Activated CD4-positive, alpha-beta T cell treated with anti-CD3 and anti-CD28 coated beads for 36 hours (primary cell): ENCODE measurements around the gene SERPINA10. TPM values are rescaled to one million over a fixed set of nuclear protein-coding genes. Genes with fewer than 3 reads are reported as not detected.

Experiments
- ATAC-seq: fragments of 200-7000 bp; cut with Tn5 transposase; one replicate; pipeline ENCODE4 v1.10.0; 2021; ENCODE audit warnings: mild to moderate bottlenecking, moderate library complexity
- CTCF ChIA-PET: fragments of 350-600 bp; sonication (Branson Sonifier 250); formaldehyde crosslinking; loops from one replicate; lab custom pipeline; 2021; ENCODE audit warnings: antibody characterized with exemption; lab: Charles Lee
- POLR2A ChIA-PET: fragments of 350-600 bp; sonication (Branson Sonifier 250); formaldehyde crosslinking; loops from one replicate; lab custom pipeline; 2021; ENCODE audit warnings: antibody characterized with exemption, inconsistent platforms; lab: Charles Lee
- DNase-seq: peaks from one replicate; pipeline ENCODE4 v3.0.0-alpha.2; 2020
- H3K27ac Mint-ChIP-seq: one replicate; pipeline ENCODE4 v1.8.0; 2021; ENCODE audit warnings: mixed read lengths
- H3K27me3 Mint-ChIP-seq: one replicate; pipeline ENCODE4 v1.8.0; 2021; ENCODE audit warnings: mixed read lengths
- H3K36me3 Mint-ChIP-seq: one replicate; pipeline ENCODE4 v1.8.0; 2021; ENCODE audit warnings: low read depth, mixed read lengths
- H3K4me1 Mint-ChIP-seq: one replicate; pipeline ENCODE4 v1.8.0; 2021; ENCODE audit warnings: mixed read lengths
- H3K4me3 Mint-ChIP-seq: one replicate; pipeline ENCODE4 v1.8.0; 2021; ENCODE audit warnings: mild to moderate bottlenecking, moderate library complexity, mixed read lengths
- H3K9me3 Mint-ChIP-seq: one replicate; pipeline ENCODE4 v1.8.0; 2021; ENCODE audit warnings: low read depth, mixed read lengths
- intact Hi-C, 2 experiments: fragments of 100-400 bp; cut with DNase I in 1 of 2; cut with micrococcal nuclease in 1 of 2; formaldehyde crosslinking; loops; one replicate each; pipeline versions ENCODE4 v1.14.2 to v1.15.1; 2022 to 2024; cut with DNase I, micrococcal nuclease
- total RNA-seq, 2 experiments: library from RNA; stranded (reverse); gene quantifications; one replicate each; pipeline ENCODE4 v1.2.3, GENCODE V29; 2021

The SERPINA10 gene
- total RNA-seq, 2 experiments from 2014 or later: not detected

DNA sequence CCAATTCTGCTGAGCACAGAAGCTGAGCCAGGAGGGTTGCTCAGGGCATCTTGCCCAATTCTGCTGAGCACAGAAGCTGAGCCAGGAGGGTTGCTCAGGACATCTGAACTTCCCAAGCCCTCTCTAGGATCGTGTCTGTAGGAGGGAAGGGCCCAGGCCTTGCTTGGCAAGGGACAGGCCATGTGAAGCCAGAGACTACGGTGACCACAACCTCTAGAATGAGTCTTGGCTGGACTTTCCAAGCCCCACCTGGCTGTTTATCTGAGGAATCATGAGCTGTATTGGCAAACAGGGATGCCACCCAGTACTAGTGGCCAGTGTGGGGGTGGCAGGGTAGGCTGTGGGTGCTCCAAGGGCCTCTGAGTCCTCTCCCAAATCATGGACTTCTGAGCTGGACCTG is 37.8 kb upstream of the SERPINA10 start:
- ATAC-seq (no peak), DNase-seq (no peak)
- no peak overlapping the region for H3K4me3 Mint-ChIP-seq
- no peaks in the 10 kb centered on the region for H3K4me1 Mint-ChIP-seq
- no peaks in the 10 kb centered on the region for H3K9me3 Mint-ChIP-seq
- ChIA-PET POLR2A (no interaction called here), CTCF (interaction anchor here (1.2 to 2.0 kb wide), 2 partner anchors 9 to 218 kb away, joined by 3 to 6 read pairs; no protein-coding TSS in a partner anchor)
- H3K27ac Mint-ChIP-seq: no peak overlapping the region
- intact Hi-C loops: no loop called here
- no peaks in the 10 kb centered on the region for H3K36me3 Mint-ChIP-seq
- peaks cover 6% of the 10 kb centered on the region for H3K27me3 Mint-ChIP-seq

DNA sequence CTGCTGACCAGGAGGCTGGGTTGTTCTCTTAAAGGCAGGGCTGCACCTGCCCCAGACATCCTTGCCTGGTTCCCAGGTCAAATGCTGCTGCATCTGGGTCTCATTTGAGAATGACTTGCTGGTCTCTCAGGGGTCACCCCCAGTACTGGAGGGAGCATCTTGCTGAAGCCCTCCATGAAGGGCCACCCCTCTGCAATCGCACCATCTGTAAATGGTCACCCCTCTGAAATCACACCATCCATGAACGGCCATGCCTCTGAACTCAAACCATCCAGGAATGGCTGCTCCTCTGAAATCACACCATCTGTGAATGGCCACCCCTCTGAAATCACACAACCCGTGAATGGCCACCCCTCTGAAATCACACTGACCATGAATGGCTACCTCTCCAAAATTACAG is 37.4 kb upstream of the SERPINA10 start:
- CTCF ChIA-PET: interaction anchor here (0.9 to 2.0 kb wide), 4 partner anchors 9 to 218 kb away, joined by 3 to 6 read pairs (median 4); no protein-coding TSS in a partner anchor
- POLR2A ChIA-PET: no interaction called here

DNA sequence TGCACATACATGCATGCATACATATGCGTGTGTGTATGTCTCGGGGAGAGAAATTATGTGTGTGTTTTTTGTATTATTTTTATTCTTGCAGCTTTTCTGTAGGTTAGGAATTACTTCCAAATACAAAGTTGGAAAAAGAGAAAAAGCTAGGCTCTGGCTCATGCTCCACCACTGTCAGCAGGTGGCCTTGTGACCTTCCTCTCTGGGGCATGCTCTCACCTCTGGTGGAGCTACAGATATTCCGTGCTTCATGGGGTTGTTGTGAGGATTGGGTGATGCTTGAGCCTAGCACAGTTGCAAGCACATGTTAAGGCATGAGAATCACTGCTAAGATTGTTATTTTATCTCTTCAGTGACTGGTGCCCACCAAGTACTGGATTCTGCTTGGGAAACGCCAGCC is 36.8 kb upstream of the SERPINA10 start:
- intact Hi-C loops: no loop called here
- no peaks in the 10 kb centered on the region for H3K4me1 Mint-ChIP-seq
- no peaks in the 10 kb centered on the region for H3K9me3 Mint-ChIP-seq
- no peak for ATAC-seq
- H3K36me3 Mint-ChIP-seq: no peaks in the 10 kb centered on the region
- peaks cover 6% of the 10 kb centered on the region for H3K27me3 Mint-ChIP-seq
- no peak overlapping the region for H3K27ac Mint-ChIP-seq
- ChIA-PET CTCF (interaction anchor here (0.6 to 2.0 kb wide), 4 partner anchors 8 to 156 kb away, joined by 3 to 6 read pairs (median 4); no protein-coding TSS in a partner anchor), POLR2A (no interaction called here)
- DNase-seq: no peak
- H3K4me3 Mint-ChIP-seq: no peak overlapping the region

More for the DNA sequence above, 37.4 kb upstream of the SERPINA10 start:
- DNase-seq: no peak
- intact Hi-C loops: no loop called here
- no peaks in the 10 kb centered on the region for H3K9me3 Mint-ChIP-seq
- no peaks in the 10 kb centered on the region for H3K36me3 Mint-ChIP-seq
- no peak overlapping the region for H3K4me3 Mint-ChIP-seq
- H3K27ac Mint-ChIP-seq: no peak overlapping the region
- peaks cover 6% of the 10 kb centered on the region for H3K27me3 Mint-ChIP-seq
- ATAC-seq: no peak
- no peaks in the 10 kb centered on the region for H3K4me1 Mint-ChIP-seq

DNA sequence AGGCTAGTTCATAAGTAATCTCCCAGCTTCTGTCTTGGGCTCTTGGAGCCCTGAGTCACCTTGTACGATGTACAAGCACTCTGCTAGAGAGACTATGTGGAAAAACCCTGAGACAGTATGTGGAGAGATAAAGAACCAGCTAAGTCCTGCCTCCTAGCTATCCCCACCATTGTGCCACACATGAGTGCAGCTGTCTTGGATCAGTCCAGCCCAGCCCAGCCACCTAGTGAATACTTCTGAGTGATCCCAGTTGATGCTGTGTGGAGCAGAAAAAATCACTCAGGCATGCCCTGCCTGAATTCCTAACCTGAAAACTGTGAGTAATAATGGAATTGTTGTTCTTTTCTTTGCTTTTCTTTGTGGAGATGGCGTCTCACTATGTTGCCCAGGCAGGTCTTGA is 35.1 kb upstream of the SERPINA10 start:
- POLR2A ChIA-PET: no interaction called here
- intact Hi-C loops: no loop called here

DNA sequence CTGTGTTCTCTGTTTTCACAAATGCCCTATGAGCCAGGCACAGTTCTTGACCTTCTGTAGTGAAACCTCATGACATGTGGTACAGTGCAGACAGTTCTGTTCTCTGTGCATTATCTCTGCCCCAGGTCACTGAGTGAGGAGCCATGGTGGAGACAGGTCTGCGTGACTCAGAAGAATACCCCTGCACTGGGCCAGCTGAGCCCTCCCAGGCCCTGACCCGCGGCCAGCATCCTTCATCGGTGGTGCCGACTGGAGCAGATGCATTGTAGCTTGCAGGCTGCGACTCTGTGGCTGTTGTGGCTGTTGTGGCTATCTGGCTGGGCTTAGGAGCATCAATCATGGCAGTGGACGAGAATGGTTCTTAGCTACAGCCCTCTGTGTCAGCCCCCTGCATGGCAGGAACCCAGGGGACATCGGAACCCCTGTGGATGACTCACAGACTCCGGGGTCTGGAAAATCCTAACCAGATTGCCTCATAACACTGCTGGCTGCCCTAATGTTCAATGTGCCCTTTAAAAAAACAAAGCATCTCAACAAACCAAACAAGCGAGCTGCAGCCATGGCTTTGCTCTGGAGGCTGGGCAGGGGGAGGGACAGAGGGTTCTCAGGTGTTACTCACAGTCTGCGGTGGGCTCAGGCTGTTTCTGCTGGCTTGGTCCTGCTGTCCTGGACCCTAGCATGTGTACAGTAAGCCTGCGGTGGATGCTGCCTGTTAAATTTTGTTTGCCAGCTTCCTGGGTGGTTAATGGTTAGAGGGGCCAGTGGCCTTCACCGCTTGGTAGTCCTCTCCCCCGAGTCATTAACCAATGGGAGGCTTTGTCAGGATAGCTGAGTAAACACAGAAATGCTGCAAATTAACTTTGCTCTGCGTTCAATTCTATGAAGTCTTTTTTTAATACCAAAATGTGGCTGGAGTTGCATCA is 29.8 kb upstream of the SERPINA10 start, which contains the start of gene SERPINA6:
Gene SERPINA6 (minus strand): TSS at position 689 of the 923 bp plus-strand sequence. CDS start 8,688 bp downstream, outside the sequence.
- ATAC-seq (no peak), DNase-seq (no peak)
- Mint-ChIP-seq H3K27me3 (no peaks in the 10 kb centered on the region), H3K4me3 (no peak within 1 kb of the TSS), H3K9me3 (no peaks in the 10 kb centered on the region), H3K27ac (no peak within 1 kb of the TSS), H3K4me1 (no peaks in the 10 kb centered on the region), H3K36me3 (no peaks in the 10 kb centered on the region)
- ChIA-PET POLR2A (no interaction called here), CTCF (interaction anchor here (0.6 to 1.9 kb wide), 4 partner anchors 8 to 191 kb away, joined by 3 to 6 read pairs (median 3); no protein-coding TSS in a partner anchor)
- intact Hi-C loops: no loop called here

More for the DNA sequence above, 35.1 kb upstream of the SERPINA10 start:
- no peak overlapping the region for H3K4me3 Mint-ChIP-seq
- no peaks in the 10 kb centered on the region for H3K9me3 Mint-ChIP-seq
- peaks cover 3% of the 10 kb centered on the region for H3K27me3 Mint-ChIP-seq
- no peak for DNase-seq
- ATAC-seq: no peak
- CTCF ChIA-PET: interaction anchor here (0.5 kb wide), 1 partner anchor 56 kb away, joined by 3 read pairs; no protein-coding TSS in a partner anchor
- H3K27ac Mint-ChIP-seq: no peak overlapping the region
- no peaks in the 10 kb centered on the region for H3K36me3 Mint-ChIP-seq
- no peaks in the 10 kb centered on the region for H3K4me1 Mint-ChIP-seq

DNA sequence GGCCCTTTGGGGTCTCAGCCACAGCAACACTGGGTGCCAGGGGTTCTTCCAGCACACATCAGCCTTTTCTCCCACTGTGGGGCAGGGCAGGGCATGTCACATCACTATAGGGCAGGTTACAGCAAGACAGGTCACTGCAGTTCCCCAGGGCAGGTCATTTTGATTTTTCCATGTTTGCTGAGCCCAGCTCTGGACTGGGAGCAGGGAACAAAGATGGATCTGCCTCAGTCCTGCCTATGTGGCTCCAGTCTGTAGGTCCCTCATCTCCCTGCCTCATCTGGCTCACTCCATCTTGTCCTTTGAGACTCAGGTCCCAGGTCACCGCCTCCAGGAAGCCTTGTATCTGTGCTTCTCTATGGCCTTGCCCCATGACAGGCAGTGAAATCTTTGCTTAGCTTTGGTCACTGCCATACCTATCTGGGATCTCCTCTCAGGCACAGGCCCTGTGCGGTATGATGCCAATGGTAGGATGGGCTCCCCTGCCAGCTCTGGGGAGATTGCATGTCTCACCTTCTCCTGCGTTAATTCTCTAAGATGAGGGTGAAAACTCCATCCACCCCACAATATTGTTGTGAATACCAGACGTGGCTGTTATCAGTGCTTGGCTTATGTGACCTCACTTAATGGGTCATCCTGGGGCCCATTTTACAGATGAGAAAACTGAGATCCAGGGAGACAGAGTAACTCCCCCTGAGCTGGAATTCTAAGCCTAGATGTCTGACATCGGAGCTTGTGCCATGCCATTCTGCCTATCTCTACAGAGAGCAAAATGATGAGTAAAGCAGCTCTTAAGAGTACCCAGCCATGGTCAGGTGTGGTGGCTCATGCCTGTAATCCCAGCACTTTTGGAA is 28.6 kb upstream of the SERPINA10 start:
- H3K9me3 Mint-ChIP-seq: no peaks in the 10 kb centered on the region
- no peak for DNase-seq
- ATAC-seq: no peak
- H3K27ac Mint-ChIP-seq: no peak overlapping the region
- no peaks in the 10 kb centered on the region for H3K27me3 Mint-ChIP-seq
- CTCF ChIA-PET: interaction anchor here (0.6 to 1.9 kb wide), 2 partner anchors 9 to 71 kb away, joined by 3 to 6 read pairs; no protein-coding TSS in a partner anchor
- H3K4me3 Mint-ChIP-seq: no peak overlapping the region
- POLR2A ChIA-PET: interaction anchor here (1.0 kb wide), 1 partner anchor 10 kb away, joined by 3 read pairs; no protein-coding TSS in a partner anchor
- H3K4me1 Mint-ChIP-seq: no peaks in the 10 kb centered on the region
- intact Hi-C loops: no loop called here
- no peaks in the 10 kb centered on the region for H3K36me3 Mint-ChIP-seq

DNA sequence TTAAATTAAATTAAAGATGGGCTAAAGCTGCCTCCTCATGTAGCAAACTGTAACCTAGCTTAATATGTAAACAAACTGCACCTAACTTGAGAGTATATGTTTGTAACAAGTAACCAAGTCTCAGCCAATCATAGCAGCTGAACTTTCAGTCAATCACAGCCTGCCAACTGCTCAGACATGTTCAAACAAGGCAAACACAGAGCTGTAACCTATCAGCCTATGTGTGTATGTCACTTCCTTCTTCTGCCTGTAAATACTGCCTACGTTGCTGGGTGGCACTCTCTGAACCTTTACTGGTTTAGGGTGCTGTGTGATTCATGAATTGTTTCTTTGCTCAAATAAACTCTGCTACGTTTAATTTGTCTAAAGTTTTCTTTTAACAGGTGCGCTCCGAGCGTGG is 27.2 kb upstream of the SERPINA10 start:
- Mint-ChIP-seq H3K27ac (no peak overlapping the region), H3K9me3 (no peaks in the 10 kb centered on the region), H3K4me3 (no peak overlapping the region), H3K27me3 (no peaks in the 10 kb centered on the region), H3K36me3 (no peaks in the 10 kb centered on the region), H3K4me1 (no peaks in the 10 kb centered on the region)
- no peak for DNase-seq
- ChIA-PET POLR2A (interaction anchor here (1.0 kb wide), 1 partner anchor 8 kb away, joined by 3 read pairs; no protein-coding TSS in a partner anchor), CTCF (no interaction called here)
- intact Hi-C loops: no loop called here
- peak; percentile 84 for ATAC-seq

DNA sequence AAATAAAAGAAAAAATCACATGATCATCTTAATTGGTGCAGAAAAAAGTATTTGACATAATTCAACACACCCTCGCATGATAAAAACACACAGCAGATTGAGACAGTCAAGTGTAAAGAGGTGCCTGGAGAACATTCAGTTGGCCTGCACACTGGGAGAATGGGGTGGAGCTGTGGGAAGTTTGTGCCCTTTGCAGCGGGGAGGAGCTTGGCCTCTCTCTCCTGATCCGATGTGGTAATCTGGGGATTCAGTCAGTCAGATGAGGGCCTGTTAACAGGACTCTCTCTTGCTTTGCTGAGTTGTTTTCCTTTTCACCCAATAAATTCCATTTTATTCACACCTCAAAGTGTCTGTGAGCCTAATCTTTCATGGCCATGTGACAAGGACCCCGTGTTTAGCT is 24.2 kb upstream of the SERPINA10 start:
- Mint-ChIP-seq H3K27me3 (no peaks in the 10 kb centered on the region), H3K4me1 (no peaks in the 10 kb centered on the region), H3K9me3 (no peaks in the 10 kb centered on the region), H3K27ac (no peak overlapping the region), H3K36me3 (no peaks in the 10 kb centered on the region), H3K4me3 (no peak overlapping the region)
- ATAC-seq: no peak
- ChIA-PET CTCF (no interaction called here), POLR2A (no interaction called here)
- intact Hi-C loops: no loop called here
- no peak for DNase-seq

DNA sequence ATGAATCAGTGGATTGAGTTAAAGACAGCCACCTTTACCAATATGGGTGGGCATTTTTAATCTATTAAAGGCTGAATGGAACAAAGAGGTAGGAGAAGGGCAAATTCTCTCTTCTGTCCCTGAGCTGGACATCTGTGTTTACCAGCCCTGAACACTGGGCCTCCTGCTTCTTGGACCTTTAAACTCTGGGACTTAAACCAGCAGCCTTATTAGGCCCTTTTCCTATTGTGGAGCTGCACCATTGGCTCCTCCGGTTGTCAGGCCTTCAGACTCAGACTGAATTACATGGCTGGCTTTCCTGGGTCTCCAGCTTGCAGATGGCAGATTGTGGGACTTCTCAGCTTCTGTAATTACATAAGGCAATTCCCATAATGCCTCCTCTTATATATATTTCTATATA is 23.6 kb upstream of the SERPINA10 start:
- no peaks in the 10 kb centered on the region for H3K36me3 Mint-ChIP-seq
- ATAC-seq (no peak), DNase-seq (no peak)
- H3K27ac Mint-ChIP-seq: no peak overlapping the region
- no peaks in the 10 kb centered on the region for H3K27me3 Mint-ChIP-seq
- H3K4me3 Mint-ChIP-seq: no peak overlapping the region
- intact Hi-C loops: no loop called here
- ChIA-PET CTCF (no interaction called here), POLR2A (no interaction called here)
- H3K9me3 Mint-ChIP-seq: no peaks in the 10 kb centered on the region
- no peaks in the 10 kb centered on the region for H3K4me1 Mint-ChIP-seq

DNA sequence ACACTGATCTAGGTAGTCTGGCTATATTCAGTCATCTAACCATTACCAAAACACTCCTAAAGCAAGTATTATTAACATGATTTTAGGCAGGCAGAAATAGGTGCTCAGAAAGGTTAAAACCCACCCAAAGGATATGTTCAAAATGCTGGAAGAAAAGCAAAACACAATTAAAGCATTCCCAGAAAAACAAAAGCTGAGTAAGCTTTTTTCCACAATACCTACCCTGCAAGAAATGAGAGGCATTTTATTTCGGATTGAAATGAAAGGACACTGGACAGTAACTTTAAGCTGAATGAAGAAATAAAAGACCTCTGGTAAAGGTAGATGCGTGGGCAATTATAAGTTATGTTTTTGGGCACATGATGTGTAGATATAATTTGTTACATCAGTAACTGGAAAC is 21.8 kb upstream of the SERPINA10 start:
- intact Hi-C loops: no loop called here
- Mint-ChIP-seq H3K27ac (no peak overlapping the region), H3K36me3 (no peaks in the 10 kb centered on the region), H3K27me3 (no peaks in the 10 kb centered on the region), H3K4me3 (no peak overlapping the region), H3K9me3 (no peaks in the 10 kb centered on the region), H3K4me1 (no peaks in the 10 kb centered on the region)
- ATAC-seq (no peak), DNase-seq (no peak)
- ChIA-PET CTCF (no interaction called here), POLR2A (no interaction called here)

DNA sequence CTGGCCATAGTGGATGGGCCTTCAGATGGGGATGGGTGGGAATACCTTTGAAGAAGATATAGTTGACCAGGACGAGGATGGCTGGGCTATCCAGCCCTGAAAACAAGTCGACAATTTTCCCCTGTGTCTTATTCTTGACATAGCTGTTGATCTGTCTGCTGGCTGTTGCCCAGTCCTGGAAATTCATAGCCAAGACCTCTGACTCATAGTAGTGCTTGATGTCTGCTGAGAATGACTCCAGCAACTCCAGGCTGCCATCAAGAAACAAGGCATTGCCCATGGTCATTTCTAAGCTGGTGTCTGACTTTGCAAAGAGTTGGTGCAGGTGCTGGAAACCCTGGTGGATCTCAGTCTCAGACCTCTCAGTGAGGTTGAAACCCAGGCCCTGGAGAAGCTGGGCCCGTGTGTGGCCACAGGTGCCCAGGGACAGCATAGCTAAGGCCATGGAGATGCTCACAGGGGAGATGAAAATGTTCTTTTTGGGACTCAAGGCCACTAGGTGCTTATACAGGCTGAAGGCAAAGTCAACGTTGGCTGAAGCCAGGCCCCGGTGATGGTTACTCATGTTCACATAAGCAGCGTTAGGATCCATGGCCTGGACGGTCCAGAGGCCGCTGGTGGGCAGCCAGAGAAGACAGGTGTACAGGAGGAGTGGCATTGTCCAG is 21.1 kb upstream of the SERPINA10 start:
- DNase-seq (no peak), ATAC-seq (no peak)
- Mint-ChIP-seq H3K4me3 (no peak overlapping the region), H3K27ac (no peak overlapping the region), H3K27me3 (no peaks in the 10 kb centered on the region), H3K36me3 (peaks cover 2% of the 10 kb centered on the region), H3K9me3 (no peaks in the 10 kb centered on the region), H3K4me1 (no peaks in the 10 kb centered on the region)
- ChIA-PET POLR2A (no interaction called here), CTCF (no interaction called here)
- intact Hi-C loops: no loop called here
